Smooth muscle cell (in vitro differentiated cells): ENCODE data around the gene CCDC43. TPM values are rescaled to one million over a fixed set of nuclear protein-coding genes. Genes with fewer than 3 reads are reported as not detected.
A peak's percentile ranks its signal among the peaks of the same experiment; 100 is the strongest.

Source experiments
- DNase-seq: peaks from one replicate; lab custom pipeline; 2025; ENCODE audit not compliant: unreplicated experiment; lab: John Stamatoyannopoulos, UW
- H2AFZ ChIP-seq: fragments of 200-600 bp; sonication (generic); 2 replicates; pipeline ENCODE4 v1.6.0; 2016; ENCODE audit warnings: antibody characterized with exemption, low read depth, mild to moderate bottlenecking
- H3F3A ChIP-seq: fragments of 200-600 bp; sonication (generic); 2 replicates; pipeline ENCODE4 v1.6.0; 2017; ENCODE audit warnings: antibody characterized with exemption, low read depth
- H3K27ac ChIP-seq: fragments of 200-600 bp; sonication (generic); 2 replicates; pipeline ENCODE4 v1.5.1; 2016; ENCODE audit warnings: low read depth, mild to moderate bottlenecking
- H3K27me3 ChIP-seq: fragments of 200-600 bp; sonication (generic); 2 replicates; pipeline ENCODE4 v1.6.1; 2016; ENCODE audit warnings: low read depth, mild to moderate bottlenecking
- H3K36me3 ChIP-seq: fragments of 200-600 bp; sonication (generic); 2 replicates; pipeline ENCODE4 v1.5.1; 2016; ENCODE audit warnings: low read depth
- H3K4me1 ChIP-seq: fragments of 200-600 bp; sonication (generic); 2 replicates; pipeline ENCODE4 v1.5.1; 2016; ENCODE audit warnings: low read depth
- H3K4me2 ChIP-seq: fragments of 200-600 bp; sonication (generic); 2 replicates; pipeline ENCODE4 v1.6.0; 2016; ENCODE audit warnings: mild to moderate bottlenecking
- H3K4me3 ChIP-seq: fragments of 200-600 bp; sonication (generic); 2 replicates; pipeline ENCODE4 v1.5.1; 2016; ENCODE audit warnings: mild to moderate bottlenecking
- H3K79me2 ChIP-seq: fragments of 200-600 bp; sonication (generic); 2 replicates; pipeline ENCODE4 v1.6.0; 2016; ENCODE audit warnings: low read depth, mild to moderate bottlenecking
- H3K9ac ChIP-seq: fragments of 200-600 bp; sonication (generic); 2 replicates; pipeline ENCODE4 v1.6.0; 2016; ENCODE audit warnings: low read depth
- H3K9me3 ChIP-seq: fragments of 200-600 bp; sonication (generic); replicated peaks from 2 replicates; pipeline ENCODE4 v1.5.1; 2016; ENCODE audit warnings: low read depth
- H4K20me1 ChIP-seq: fragments of 200-600 bp; sonication (generic); 2 replicates; pipeline ENCODE4 v1.6.0; 2016; ENCODE audit warnings: low read depth
- WGBS: methylation state at CpG from one replicate; pipeline ENCODE4 v1.1.7; 2016; ENCODE audit warnings: low lambda C conversion rate; 5-methylcytosine and 5-hydroxymethylcytosine counted together
- polyA plus RNA-seq: library from polyadenylated mRNA; unstranded; fragments of >200 nt; fragmentation: Nextera tagmentation; extraction: Ambion mirVana; gene quantifications from 2 replicates; pipeline ENCODE4 v1.2.1, GENCODE V29; 2016
- total RNA-seq: library from RNA; depleted of rRNA; stranded (reverse); fragments of >200 nt; gene quantifications from 2 replicates; pipeline ENCODE4 v1.2.3, GENCODE V29; 2014
- TF ChIP-seq, protein P1 (sequence below): fragments of 200-600 bp; sonication (generic); IDR thresholded peaks from 2 replicates; pipeline ENCODE4 v1.5.1; 2017; ENCODE audit warnings: borderline replicate concordance, mild to moderate bottlenecking, antibody characterized with exemption; ENCODE audit not compliant: insufficient read depth, poor library complexity, severe bottlenecking

Gene CCDC43
- total and polyA plus RNA-seq, 2 experiments from 2014 or later = 19.3 to 26.9 TPM

DNA sequence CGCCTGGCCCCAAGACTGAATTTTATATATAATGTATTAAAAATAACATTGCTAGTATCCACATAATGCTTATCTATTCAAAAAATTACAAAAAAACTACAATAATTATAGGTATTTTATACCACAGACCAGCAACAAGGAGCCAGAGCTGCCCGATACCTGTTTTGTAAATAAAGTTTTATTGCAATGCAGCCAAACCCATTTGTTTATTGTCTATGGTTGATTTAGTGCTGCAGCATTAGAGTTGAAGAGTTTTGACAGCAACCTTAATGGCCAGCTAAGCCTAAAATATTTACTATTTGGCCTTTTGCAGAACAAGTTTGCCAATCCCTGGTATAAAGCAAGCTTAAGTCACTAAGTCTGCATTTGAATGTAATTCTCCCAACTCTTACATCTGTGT, 27.7 kb downstream of the CCDC43 start:
- Histone ChIP-seq H3K36me3 (no peaks in the 10 kb centered on the region), H3K9me3 (no peaks in the 10 kb centered on the region), H3K4me2 (no peak overlapping the region), H3F3A (peaks cover 3% of the 10 kb centered on the region), H3K27me3 (peaks cover 17% of the 10 kb centered on the region), H3K4me3 (no peak overlapping the region), H3K27ac (no peak overlapping the region), H3K9ac (no peak overlapping the region), H3K4me1 (no peaks in the 10 kb centered on the region), H4K20me1 (no peaks in the 10 kb centered on the region), H3K79me2 (no peaks in the 10 kb centered on the region), H2AFZ (peak overlapping the region; percentile 30)
- WGBS = 88% methylated on average over 2 of the region's 2 CpGs
- no peak for DNase-seq
- TF ChIP-seq, protein P1, sequence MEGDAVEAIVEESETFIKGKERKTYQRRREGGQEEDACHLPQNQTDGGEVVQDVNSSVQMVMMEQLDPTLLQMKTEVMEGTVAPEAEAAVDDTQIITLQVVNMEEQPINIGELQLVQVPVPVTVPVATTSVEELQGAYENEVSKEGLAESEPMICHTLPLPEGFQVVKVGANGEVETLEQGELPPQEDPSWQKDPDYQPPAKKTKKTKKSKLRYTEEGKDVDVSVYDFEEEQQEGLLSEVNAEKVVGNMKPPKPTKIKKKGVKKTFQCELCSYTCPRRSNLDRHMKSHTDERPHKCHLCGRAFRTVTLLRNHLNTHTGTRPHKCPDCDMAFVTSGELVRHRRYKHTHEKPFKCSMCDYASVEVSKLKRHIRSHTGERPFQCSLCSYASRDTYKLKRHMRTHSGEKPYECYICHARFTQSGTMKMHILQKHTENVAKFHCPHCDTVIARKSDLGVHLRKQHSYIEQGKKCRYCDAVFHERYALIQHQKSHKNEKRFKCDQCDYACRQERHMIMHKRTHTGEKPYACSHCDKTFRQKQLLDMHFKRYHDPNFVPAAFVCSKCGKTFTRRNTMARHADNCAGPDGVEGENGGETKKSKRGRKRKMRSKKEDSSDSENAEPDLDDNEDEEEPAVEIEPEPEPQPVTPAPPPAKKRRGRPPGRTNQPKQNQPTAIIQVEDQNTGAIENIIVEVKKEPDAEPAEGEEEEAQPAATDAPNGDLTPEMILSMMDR = no peak

DNA sequence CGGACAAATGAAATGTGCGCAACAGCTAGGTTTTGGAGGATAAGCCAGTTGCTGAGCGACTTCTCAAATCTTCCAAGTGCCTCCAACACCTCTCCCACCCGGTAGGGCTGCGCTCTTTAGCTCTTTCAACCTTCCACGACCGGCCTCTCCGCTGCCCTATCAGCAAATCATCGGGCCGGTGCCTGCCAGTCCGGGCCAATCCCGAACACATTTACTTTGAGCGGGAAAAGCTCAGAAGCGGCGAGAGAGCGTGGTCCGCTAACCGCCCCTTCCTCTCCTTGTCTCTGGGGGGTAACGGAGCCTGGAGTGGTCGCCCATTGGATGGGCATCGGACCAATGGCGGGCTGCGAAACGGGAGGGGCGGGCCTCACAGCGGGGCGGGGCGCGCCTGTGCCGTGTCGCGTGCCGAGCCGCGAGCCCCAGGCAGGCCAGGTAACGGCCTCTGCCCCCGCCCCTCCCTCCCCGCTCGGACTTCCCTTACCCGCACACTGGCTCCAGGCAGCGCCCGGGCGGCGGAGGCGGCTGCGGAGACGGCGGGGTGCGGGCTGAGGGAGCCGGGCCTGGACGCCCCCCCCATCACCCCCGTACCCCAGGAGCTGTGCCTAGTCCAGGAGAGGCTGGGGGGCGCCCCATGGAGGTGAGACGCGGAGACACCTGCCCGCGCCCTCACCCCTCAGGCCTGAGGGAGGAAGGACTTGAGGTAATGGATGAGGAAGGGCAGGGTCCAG, 33.4 kb downstream of the CCDC43 start, which contains the start of gene MEIOC:
TSS of gene MEIOC (plus strand) at position 486 of the 728 bp plus-strand sequence. CDS start at position 632, 146 bp downstream.
- DNase-seq = no peak
- Histone ChIP-seq H3K4me2 (peak within 1 kb of the TSS; percentile 67), H3K36me3 (no peaks in the 10 kb centered on the region), H2AFZ (peak within 1 kb of the TSS; percentile 77), H3K27me3 (peaks cover 46% of the 10 kb centered on the region), H3K4me3 (peak within 1 kb of the TSS; percentile 30), H3K9me3 (no peaks in the 10 kb centered on the region), H3F3A (no peaks in the 10 kb centered on the region), H4K20me1 (no peaks in the 10 kb centered on the region), H3K4me1 (no peaks in the 10 kb centered on the region), H3K27ac (no peak within 1 kb of the TSS), H3K79me2 (no peaks in the 10 kb centered on the region), H3K9ac (no peak within 1 kb of the TSS)
- TF ChIP-seq, protein P1 = no peak
- WGBS = 28% methylated on average over 26 of the region's 57 CpGs

DNA sequence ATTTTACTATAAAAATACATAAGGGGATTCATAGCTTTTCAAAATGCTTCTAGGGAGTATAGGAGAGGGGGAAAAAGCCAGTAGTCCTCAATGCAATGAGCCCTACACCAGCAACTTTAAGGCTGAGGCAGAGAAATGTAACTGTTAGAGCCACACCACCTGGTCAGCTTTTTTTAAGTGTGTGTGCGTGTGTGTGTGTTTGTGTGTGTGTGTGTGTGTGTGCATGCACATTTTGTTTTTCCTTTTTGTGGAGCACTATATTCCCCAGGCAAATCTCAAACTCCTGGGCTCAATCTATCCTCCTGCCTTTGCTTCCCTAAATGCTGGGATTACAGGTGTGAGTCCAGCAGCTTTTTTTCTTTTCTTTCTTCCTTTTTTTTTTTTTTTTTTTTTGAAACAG, 35.6 kb downstream of the CCDC43 start:
- H3K4me3 ChIP-seq = no peak overlapping the region
- H3K36me3 ChIP-seq = no peaks in the 10 kb centered on the region
- H3K27me3 ChIP-seq = peaks cover 54% of the 10 kb centered on the region
- H3K4me2 ChIP-seq = no peak overlapping the region
- no peaks in the 10 kb centered on the region for H3K9me3 ChIP-seq
- no peak for DNase-seq
- no peaks in the 10 kb centered on the region for H3K79me2 ChIP-seq
- H4K20me1 ChIP-seq = no peaks in the 10 kb centered on the region
- no peak overlapping the region for H3K27ac ChIP-seq
- no peaks in the 10 kb centered on the region for H3K4me1 ChIP-seq
- no peak overlapping the region for H3K9ac ChIP-seq
- H2AFZ ChIP-seq = no peak overlapping the region
- no peaks in the 10 kb centered on the region for H3F3A ChIP-seq
- 87% methylated on average over 1 of the region's 1 CpG for WGBS
- TF ChIP-seq, protein P1 = no peak

DNA sequence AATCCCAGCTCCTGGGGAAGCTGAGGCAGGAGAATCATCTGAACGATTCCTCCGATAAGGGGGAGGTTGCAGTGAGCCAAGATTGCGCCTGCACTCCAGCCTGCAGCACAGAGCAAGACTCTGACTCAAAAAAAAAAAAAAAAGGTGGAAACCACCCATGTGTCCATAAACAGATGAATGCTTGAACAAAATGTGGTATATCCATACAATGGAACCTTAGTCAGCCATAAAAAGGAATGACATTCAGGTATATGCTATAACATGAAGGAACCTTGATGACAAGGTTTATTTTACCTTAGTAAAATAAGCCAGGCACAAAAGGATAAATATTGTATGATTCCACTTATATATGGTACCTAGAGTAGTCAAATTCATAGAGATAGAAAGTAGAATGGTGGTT, 36.2 kb downstream of the CCDC43 start:
- no peaks in the 10 kb centered on the region for H3F3A ChIP-seq
- no peaks in the 10 kb centered on the region for H3K36me3 ChIP-seq
- H3K4me2 ChIP-seq = no peak overlapping the region
- H3K4me1 ChIP-seq = no peaks in the 10 kb centered on the region
- no peak for DNase-seq
- no peak overlapping the region for H3K27ac ChIP-seq
- no peak overlapping the region for H3K4me3 ChIP-seq
- WGBS = 98% methylated on average over 3 of the region's 3 CpGs
- H3K9ac ChIP-seq = no peak overlapping the region
- no peaks in the 10 kb centered on the region for H3K9me3 ChIP-seq
- H3K79me2 ChIP-seq = no peaks in the 10 kb centered on the region
- TF ChIP-seq, protein P1 = no peak
- H4K20me1 ChIP-seq = no peaks in the 10 kb centered on the region
- no peak overlapping the region for H2AFZ ChIP-seq
- H3K27me3 ChIP-seq = peaks cover 58% of the 10 kb centered on the region
